ENCODE data around the gene PSMA3.

The PSMA3 gene

DNA sequence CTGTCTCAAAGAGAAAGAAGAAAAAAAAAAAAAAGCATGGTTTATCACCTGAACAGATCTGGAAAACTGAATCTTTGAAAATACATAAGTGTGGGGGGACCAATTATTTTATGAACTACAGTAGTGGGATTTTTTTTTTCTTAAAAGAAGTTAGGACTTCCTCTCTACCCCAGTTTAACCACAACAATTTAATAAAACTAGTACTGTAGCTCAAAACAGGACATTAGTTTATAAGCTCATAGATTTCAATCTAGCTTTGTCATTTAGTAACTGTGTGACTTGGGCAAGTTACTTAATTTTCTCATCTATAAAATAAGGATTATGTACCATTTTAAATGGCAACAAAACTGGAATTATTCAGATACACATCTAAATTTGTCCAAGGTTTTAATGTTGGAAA, 30.2 kb downstream of the PSMA3 start:
- DNase-seq (ENCODE audit: insufficient read length) (no peak), FAIRE-seq (no peak)
- TF ChIP-seq POLR2AphosphoS5 (IDR thresholded peaks at IDR 0.05; ENCODE audit: low read depth, low read length) (no peak), POLR2A (IDR thresholded peaks at IDR 0.05; ENCODE audit: low read depth, low read length) (no peak), TAF1 (IDR thresholded peaks at IDR 0.05; ENCODE audit: borderline replicate concordance, low read depth, low read length) (no peak)

DNA sequence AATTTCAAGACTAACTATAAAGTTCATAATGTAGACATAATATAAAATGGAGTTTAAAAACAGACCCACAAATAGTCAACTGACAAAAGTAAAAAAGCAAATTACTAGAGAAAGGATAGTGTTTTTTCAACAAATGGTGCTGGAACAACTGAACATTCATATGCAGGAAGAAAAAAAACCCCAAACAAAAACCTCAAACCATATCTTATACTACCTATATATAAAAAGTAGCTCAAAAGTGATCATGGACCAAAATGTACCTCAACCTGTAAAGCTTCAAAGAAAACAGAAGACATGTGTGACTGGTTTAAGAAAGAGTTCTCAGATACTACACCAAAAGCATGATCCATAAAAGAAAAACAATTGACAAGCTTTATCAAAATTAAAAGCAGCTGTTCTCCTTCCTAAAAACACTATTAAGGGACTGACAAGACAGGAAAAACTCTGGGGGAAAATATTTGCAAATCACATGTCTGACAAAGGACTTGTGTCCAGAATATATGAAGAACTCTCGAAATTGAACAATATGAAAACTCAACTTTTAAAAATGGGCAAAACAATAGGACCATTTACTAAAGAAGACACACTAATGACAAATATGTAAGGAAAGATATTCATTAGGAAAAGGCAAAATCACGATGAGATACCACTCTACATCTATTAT, 31.0 kb downstream of the PSMA3 start:
- DNase-seq (ENCODE audit: insufficient read length): no peak
- FAIRE-seq: no peak
- TF ChIP-seq POLR2AphosphoS5 (IDR thresholded peaks at IDR 0.05; ENCODE audit: low read depth, low read length) (no peak), TAF1 (IDR thresholded peaks at IDR 0.05; ENCODE audit: borderline replicate concordance, low read depth, low read length) (no peak), POLR2A (IDR thresholded peaks at IDR 0.05; ENCODE audit: low read depth, low read length) (no peak)

DNA sequence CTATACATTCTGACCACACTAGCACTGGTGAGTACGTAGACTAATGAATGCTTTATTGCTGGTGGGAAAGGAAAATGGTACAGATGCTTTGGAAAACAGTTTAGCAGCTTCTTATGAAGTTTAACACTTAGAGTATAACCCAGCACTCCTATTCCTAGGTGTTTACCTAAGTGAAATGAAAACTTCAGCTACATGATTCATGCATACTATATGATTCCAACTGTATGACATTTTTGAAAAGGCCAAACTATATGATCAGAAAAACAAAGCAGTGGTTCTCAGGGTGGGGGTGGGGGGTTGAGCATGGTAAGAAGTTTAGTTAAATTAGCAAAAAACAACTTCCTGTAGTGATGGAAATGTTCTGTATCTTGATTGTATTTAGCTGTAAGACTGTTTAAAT, 31.6 kb downstream of the PSMA3 start:
- TF ChIP-seq POLR2A (IDR thresholded peaks at IDR 0.05; ENCODE audit: low read depth, low read length): no peak
- no peak for TF ChIP-seq TAF1 (IDR thresholded peaks at IDR 0.05; ENCODE audit: borderline replicate concordance, low read depth, low read length)
- TF ChIP-seq POLR2AphosphoS5 (IDR thresholded peaks at IDR 0.05; ENCODE audit: low read depth, low read length): no peak
- no peak for FAIRE-seq

DNA sequence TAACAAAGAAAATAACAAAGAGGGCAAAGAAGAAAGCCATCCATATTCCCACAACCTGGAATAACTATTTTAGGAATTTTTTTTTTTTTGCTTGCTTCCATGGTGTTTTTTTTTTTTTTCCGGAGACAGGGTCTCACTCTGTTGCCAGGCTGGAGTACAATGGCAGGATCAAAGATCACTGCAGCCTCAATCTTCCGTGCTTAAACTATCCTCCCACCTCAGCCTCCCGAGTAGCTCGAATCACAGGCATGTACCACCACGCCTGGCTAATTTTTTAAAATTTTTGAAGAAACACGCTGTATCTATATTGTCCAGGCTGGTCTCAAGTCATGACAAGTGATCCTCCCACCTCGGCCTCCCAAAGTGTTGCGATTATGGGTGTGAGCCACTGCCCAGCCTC, 33.5 kb downstream of the PSMA3 start:
- TF ChIP-seq POLR2A (IDR thresholded peaks at IDR 0.05; ENCODE audit: low read depth, low read length) (no peak), POLR2AphosphoS5 (IDR thresholded peaks at IDR 0.05; ENCODE audit: low read depth, low read length) (no peak), TAF1 (IDR thresholded peaks at IDR 0.05; ENCODE audit: borderline replicate concordance, low read depth, low read length) (no peak)
- FAIRE-seq: no peak
- no peak for DNase-seq (ENCODE audit: insufficient read length)

More for the DNA sequence above, 31.6 kb downstream of the PSMA3 start:
- DNase-seq (ENCODE audit: insufficient read length): no peak

DNA sequence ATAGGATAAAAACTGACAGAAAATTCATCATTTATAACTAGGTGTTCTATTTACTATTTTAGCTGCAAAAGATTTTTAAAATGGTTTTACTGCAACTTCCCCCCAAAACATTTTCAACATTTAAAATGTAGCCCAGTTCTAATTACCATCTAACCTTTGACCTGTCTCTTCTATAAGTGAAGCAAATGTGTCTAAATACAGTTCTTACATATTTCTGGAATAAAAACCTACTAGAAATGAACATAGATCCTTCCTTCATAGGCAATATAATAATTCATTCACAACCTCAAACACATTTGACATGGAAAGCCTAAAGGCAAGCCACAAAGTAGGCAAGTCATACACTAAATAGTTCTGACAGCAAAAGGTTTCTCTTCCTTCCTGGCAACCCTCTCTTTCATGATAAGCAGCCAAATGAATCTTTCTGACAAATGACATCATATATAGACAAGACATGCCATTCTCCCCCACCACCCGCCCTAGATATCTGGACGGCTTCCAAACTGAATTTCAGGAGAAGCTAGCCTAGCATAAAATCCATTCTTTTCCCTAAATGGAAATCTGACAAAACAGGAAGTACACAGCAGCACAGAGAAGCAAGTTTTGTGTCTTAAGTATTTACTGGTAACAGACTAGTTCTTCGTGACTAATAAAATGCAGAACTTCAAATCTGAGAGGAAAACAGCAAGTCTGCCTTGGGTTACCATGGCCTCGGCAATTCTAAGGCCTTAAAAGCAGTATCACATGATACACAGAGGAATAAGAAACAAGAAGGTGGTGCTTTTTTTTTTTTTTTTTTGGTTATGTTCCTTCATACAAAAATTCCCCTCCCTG, 36.5 kb downstream of the PSMA3 start:
- DNase-seq (ENCODE audit: insufficient read length) (no peak), FAIRE-seq (no peak)
- TF ChIP-seq POLR2AphosphoS5 (IDR thresholded peaks at IDR 0.05; ENCODE audit: low read depth, low read length): no peak
- TF ChIP-seq TAF1 (IDR thresholded peaks at IDR 0.05; ENCODE audit: borderline replicate concordance, low read depth, low read length): no peak
- TF ChIP-seq POLR2A (IDR thresholded peaks at IDR 0.05; ENCODE audit: low read depth, low read length): no peak

DNA sequence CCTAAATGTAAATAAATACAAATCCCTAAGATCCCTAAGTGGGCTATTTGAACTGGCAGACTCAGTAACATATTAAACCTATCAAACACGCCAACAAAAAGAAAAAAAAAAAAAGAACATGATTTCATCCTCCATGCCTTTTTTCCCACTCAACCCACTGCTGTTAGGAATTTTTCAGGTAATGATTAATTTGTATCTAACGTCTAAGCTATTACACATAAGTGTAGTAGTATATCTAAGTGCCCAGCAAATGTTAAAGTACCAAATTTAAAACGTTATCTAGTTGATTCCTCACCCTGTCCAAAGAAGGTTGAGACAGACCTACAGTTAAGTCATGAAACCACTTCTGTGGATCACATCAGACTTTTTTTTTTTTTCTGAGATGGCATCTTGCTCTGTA, 37.3 kb downstream of the PSMA3 start:
- DNase-seq (ENCODE audit: insufficient read length) (no peak), FAIRE-seq (no peak)
- no peak for TF ChIP-seq POLR2A (IDR thresholded peaks at IDR 0.05; ENCODE audit: low read depth, low read length)
- TF ChIP-seq POLR2AphosphoS5 (IDR thresholded peaks at IDR 0.05; ENCODE audit: low read depth, low read length): no peak
- TF ChIP-seq TAF1 (IDR thresholded peaks at IDR 0.05; ENCODE audit: borderline replicate concordance, low read depth, low read length): no peak

DNA sequence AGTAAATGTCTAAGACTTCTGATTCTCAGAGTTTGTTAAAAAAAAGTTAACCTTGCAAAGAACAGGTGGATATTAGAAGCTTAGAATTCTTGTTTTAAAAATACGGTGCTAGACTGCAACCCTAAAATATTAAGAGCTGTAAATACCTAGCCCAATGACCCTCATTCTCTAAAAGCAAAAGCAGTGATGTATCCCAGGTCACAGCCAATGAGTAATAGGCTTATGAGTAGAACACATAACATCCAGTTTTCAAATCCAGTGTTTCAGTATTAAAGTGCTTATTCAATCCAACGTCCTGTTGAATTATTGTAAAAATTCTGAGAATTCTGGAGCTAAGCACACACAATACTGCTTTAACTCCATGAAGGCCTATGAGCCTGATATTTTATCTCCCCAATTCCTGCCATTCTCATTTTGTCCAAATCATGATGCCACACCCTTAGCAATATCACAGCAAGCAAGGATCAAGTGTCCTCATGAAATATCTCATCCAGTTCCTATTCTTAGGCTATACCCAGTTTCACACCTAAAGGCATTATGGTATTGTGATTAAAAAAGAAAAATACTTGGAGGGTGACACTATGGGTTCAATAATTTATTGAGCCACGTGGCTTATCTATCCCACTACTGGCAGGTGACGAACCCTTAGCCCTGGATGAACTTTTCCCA, 38.4 kb downstream of the PSMA3 start:
- FAIRE-seq: no peak
- no peak for DNase-seq (ENCODE audit: insufficient read length)

DNA sequence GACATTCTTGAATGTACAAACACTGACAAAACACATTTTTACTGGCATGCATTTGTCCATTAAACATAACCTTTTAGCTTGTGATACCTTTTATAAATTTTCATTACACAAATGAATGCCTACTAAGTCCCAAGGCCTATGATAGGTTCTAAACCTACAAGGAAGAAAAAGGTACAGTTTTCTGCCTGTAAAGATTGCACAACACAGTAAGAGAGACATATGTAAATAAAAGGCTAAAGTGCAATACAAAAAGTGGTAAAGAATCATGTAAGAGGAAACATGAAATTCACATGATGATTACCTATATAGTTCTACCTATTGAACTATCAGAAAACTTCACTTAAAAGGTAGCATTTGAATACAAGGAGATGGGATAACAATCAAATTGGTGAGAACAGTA, 39.1 kb downstream of the PSMA3 start:
- no peak for FAIRE-seq
- TF ChIP-seq POLR2AphosphoS5 (IDR thresholded peaks at IDR 0.05; ENCODE audit: low read depth, low read length): no peak
- no peak for TF ChIP-seq POLR2A (IDR thresholded peaks at IDR 0.05; ENCODE audit: low read depth, low read length)
- TF ChIP-seq TAF1 (IDR thresholded peaks at IDR 0.05; ENCODE audit: borderline replicate concordance, low read depth, low read length): no peak

More for the DNA sequence above, 38.4 kb downstream of the PSMA3 start:
- no peak for TF ChIP-seq POLR2AphosphoS5 (IDR thresholded peaks at IDR 0.05; ENCODE audit: low read depth, low read length)
- TF ChIP-seq TAF1 (IDR thresholded peaks at IDR 0.05; ENCODE audit: borderline replicate concordance, low read depth, low read length): no peak
- TF ChIP-seq POLR2A (IDR thresholded peaks at IDR 0.05; ENCODE audit: low read depth, low read length): no peak

DNA sequence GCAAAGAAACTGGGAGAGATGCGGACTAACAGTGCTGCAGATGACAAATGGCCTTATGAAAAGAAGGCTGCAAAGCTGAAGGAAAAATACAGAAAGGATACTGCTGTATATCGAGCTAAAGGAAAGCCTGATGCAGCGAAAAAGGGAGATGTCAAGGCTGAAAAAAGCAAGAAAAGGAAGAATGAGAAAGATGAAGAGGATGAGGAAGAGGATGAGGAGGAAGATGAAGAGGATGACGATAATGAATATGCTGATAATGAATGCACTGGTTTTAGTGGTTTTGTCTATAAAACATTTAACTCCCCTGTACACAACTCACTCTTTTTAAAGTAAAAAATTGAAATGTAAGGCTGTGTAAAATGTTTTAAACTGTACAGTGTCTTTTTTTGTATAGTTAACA, 40.5 kb downstream of the PSMA3 start:
- DNase-seq (ENCODE audit: insufficient read length) (no peak), FAIRE-seq (no peak)
- TF ChIP-seq POLR2A (IDR thresholded peaks at IDR 0.05; ENCODE audit: low read depth, low read length): no peak
- TF ChIP-seq TAF1 (IDR thresholded peaks at IDR 0.05; ENCODE audit: borderline replicate concordance, low read depth, low read length): no peak
- no peak for TF ChIP-seq POLR2AphosphoS5 (IDR thresholded peaks at IDR 0.05; ENCODE audit: low read depth, low read length)

More for the DNA sequence above, 39.1 kb downstream of the PSMA3 start:
- DNase-seq (ENCODE audit: insufficient read length): no peak

DNA sequence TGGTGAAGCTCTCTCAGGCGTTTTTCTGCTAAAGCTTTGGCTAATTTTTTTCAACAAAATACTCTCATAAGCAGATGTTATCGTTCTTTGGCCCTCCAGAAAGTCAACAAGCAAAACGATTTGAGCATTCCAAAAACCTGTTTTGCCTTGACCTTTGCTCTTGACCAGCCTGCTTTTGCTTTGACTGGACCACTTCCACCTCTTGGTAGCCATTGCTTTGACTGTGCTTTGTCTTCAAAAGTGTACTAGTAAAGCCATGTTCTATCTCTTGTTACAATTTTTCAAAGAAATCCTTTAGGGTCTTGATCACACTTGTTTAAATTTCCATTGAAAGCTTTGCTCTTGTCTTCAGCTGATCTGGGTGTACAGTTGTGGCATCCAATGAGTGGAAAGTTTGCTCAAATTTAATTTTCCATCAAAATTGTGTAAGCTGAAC, 43.0 kb downstream of the PSMA3 start:
- DNase-seq (ENCODE audit: insufficient read length): no peak
- TF ChIP-seq TAF1 (IDR thresholded peaks at IDR 0.05; ENCODE audit: borderline replicate concordance, low read depth, low read length): no peak
- TF ChIP-seq POLR2A (IDR thresholded peaks at IDR 0.05; ENCODE audit: low read depth, low read length): no peak
- TF ChIP-seq POLR2AphosphoS5 (IDR thresholded peaks at IDR 0.05; ENCODE audit: low read depth, low read length): no peak
- no peak for FAIRE-seq

DNA sequence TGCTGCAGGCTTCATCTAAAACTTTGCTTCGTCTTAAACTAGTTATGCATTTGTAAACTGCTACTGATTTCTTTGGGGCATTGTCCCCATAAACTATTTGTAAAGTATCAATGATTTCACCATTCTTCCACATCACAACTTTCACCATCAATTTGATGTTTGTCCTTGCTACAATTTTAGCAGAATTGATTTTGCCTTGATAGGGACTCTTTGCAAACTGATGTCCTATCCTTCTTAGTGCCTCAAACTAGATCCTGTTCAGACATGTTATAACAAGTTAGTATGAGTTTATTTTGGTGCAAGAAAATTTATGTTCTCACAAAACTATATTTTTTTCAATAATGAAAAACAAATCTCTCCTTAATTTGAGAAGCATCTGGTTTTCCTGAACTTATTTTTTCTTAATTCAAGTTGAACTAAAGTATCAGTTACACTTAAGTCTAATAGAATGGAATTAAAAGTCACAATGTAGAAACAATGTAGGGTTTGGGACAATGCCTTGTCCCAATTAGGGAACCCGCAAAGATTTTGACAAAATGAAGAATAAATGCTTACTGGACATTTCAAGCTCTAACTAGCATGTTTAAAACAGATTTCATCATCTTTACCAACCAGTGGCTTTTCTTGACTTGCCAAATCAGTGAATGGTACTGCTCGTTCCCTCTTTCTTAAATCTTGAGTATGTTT, 43.6 kb downstream of the PSMA3 start:
- TF ChIP-seq POLR2A (IDR thresholded peaks at IDR 0.05; ENCODE audit: low read depth, low read length) (no peak), TAF1 (IDR thresholded peaks at IDR 0.05; ENCODE audit: borderline replicate concordance, low read depth, low read length) (no peak), POLR2AphosphoS5 (IDR thresholded peaks at IDR 0.05; ENCODE audit: low read depth, low read length) (no peak)

More for the DNA sequence above, 43.6 kb downstream of the PSMA3 start:
- no peak for FAIRE-seq
- no peak for DNase-seq (ENCODE audit: insufficient read length)
